ENCODE measurements around the gene MAST4.
A peak's percentile ranks its signal among the peaks of the same experiment; 100 is the strongest.

MAST4 gene

DNA sequence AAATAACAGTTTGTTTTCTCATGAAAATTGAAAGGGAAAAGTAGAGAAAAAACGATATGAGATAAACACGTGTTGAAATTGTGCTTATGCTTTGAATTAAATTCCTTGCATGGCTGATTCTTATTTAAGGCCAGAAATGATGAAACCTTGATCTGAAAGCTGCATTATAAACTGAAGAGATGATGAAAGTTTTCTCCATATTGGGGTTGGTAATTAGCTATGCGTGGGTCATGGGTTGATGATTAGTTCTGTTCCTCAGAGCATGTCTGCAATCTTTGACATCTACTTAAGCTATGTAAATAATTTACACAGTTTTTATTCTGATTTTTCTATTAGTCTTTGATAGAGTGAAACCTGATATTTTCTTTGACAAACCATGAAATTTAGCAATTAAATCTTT is 336.3 kb downstream of the MAST4 start:
- peak overlapping the region; percentile 71 for H3K27ac ChIP-seq
- DNase-seq (ENCODE audit: low read depth, low spot score) = no peak

- DNase-seq (ENCODE audit: low read depth, low spot score) = peak; percentile 14
- peak overlapping the region; percentile 71 for H3K27ac ChIP-seq
Measured at GRCh38 chr5:66933066-66933465, 336.9 kb downstream of the MAST4 start.

- no peak overlapping the region for H3K27ac ChIP-seq
- DNase-seq (ENCODE audit: low read depth, low spot score) = no peak
Measured at GRCh38 chr5:66939094-66939493, 342.9 kb downstream of the MAST4 start.

- no peak overlapping the region for H3K27ac ChIP-seq
- no peak for DNase-seq (ENCODE audit: low read depth, low spot score)
Measured at GRCh38 chr5:66945389-66946349, 349.5 kb downstream of the MAST4 start.

DNA sequence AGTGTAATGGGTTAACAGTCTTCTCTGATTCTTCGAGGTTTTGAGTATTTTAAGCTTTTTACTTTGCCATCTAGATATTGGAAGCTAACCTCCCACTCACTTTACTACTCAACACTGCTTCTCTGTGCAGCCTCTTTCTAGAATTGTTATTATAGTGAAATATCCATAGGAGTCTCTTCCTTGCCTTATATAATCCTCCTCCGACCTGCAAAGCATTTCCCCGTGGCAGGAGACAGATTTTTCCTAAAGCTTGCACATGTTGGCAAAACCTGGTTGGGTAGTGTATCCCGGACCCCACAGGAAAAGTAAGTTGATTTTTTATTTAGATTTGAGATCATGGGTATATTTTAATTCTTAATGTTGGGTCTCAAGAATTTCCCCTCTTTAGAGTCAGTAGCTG is 351.3 kb downstream of the MAST4 start:
- DNase-seq (ENCODE audit: low read depth, low spot score) = no peak
- no peak overlapping the region for H3K27ac ChIP-seq

- peak overlapping the region; percentile 16 for H3K27ac ChIP-seq
- no peak for DNase-seq (ENCODE audit: low read depth, low spot score)
Measured at GRCh38 chr5:66949066-66949465, 352.9 kb downstream of the MAST4 start.

- no peak overlapping the region for H3K27ac ChIP-seq
- DNase-seq (ENCODE audit: low read depth, low spot score) = no peak
Measured at GRCh38 chr5:66952153-66952552, 356.0 kb downstream of the MAST4 start.

- no peak for DNase-seq (ENCODE audit: low read depth, low spot score)
- no peak overlapping the region for H3K27ac ChIP-seq
Measured at GRCh38 chr5:66956439-66956838, 360.2 kb downstream of the MAST4 start.

- no peak for DNase-seq (ENCODE audit: low read depth, low spot score)
- peak overlapping the region; percentile 89 for H3K27ac ChIP-seq
Measured at GRCh38 chr5:66958201-66958979, 362.2 kb downstream of the MAST4 start.

DNA sequence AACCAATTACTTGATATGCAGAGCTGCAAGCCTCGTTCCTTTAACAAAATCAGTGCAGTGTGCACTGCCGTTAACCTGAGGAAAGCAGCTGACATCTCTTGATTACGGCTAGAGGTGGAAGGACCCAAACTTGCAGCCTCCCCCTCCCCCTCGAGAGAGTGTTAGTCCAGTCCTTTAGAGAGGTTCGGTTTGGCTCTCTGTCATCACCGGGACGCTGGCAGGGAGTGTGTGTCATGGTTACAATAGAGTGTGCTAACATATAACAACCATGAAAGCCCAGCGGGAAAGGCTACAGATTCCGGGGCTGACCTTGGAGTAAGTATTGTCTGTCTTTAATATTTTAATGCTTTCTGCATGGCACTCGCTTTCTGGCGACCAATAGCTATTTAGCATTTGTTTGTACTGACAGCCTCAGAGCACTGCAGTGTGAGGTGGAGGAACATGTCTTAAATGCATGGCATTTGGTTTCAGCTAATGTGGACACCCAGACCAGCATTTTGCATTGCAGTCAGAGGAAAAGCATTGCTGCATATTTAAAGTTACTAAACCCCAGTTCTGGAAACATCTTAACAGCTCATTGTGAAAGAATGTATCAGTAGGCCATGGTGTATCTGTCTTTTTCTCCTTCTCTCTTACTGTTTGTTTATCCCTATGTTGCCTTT is 362.9 kb downstream of the MAST4 start:
- DNase-seq (ENCODE audit: low read depth, low spot score) = no peak
- H3K27ac ChIP-seq = peak overlapping the region; percentile 89

GRCh38 chr5:66959653-66960052 is 363.5 kb downstream of the MAST4 start:
- no peak for DNase-seq (ENCODE audit: low read depth, low spot score)

GRCh38 chr5:66960369-66961137 is 364.4 kb downstream of the MAST4 start:
- peak overlapping the region; percentile 89 for H3K27ac ChIP-seq
- DNase-seq (ENCODE audit: low read depth, low spot score) = no peak

More at GRCh38 chr5:66959653-66960052, 363.5 kb downstream of the MAST4 start:
- H3K27ac ChIP-seq = peak overlapping the region; percentile 89

- DNase-seq (ENCODE audit: low read depth, low spot score) = no peak
- H3K27ac ChIP-seq = peak overlapping the region; percentile 48
Measured at GRCh38 chr5:66963559-66963971, 367.4 kb downstream of the MAST4 start.

DNA sequence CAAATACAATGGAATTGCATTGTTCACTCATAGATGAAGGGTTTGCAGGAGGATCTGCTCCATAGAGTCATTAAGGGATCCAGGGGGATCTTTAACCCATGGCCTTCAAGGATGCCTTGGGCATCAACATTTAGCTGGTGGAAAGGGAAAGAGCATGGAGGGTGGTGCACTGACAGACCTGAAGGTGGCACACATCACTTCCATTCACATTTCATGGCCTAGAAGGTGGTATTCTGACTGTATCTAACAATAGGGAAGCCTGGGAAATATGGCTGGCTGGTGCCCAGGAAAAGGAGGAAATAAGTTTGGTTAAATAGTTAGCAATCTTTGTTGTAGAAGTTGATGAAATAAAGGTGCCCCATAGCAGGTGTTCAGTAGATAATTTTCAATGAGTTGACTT is 370.2 kb downstream of the MAST4 start:
- DNase-seq (ENCODE audit: low read depth, low spot score) = no peak
- no peak overlapping the region for H3K27ac ChIP-seq

DNA sequence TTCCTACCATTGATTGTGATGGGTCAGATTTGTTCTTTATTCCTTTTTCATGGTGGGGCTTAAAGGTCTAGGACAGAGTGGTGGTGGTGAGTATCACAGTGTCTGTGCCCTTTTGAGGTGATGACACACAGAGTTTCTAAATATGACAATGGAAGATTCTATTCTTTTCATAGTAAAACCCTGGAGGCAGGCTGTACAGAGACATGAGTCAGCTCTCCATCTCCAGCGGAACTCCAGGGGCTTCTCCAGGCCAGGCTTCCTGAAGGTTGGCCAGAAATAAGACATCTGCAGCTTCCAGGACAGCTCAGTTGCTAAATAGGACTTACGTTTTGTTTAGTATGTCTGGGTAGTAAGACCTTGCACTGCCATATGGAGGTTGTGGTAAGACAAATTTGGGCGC is 370.9 kb downstream of the MAST4 start:
- no peak for DNase-seq (ENCODE audit: low read depth, low spot score)
- no peak overlapping the region for H3K27ac ChIP-seq

GRCh38 chr5:66967826-66968262 is 371.7 kb downstream of the MAST4 start:
- H3K27ac ChIP-seq = no peak overlapping the region
- no peak for DNase-seq (ENCODE audit: low read depth, low spot score)

DNA sequence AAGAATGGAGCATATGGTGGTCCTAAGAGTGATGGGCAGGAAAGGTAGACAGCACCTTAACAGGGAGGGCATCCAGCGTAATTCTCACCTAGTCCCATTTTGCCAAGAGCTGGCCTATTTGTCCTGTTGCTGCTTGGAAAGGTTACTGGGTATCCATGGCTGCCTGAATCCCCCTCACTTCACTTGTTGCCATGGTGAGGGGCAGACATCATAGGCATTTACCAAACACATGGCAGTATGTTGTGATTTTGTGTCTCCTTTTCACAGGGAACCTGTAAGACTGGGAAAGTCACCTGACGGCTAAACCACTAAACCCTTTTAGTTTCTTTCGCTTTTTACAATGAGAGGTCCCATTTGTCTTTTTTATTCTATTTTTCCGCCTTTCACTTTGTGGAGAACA is 373.3 kb downstream of the MAST4 start:
- no peak for DNase-seq (ENCODE audit: low read depth, low spot score)
- no peak overlapping the region for H3K27ac ChIP-seq

DNA sequence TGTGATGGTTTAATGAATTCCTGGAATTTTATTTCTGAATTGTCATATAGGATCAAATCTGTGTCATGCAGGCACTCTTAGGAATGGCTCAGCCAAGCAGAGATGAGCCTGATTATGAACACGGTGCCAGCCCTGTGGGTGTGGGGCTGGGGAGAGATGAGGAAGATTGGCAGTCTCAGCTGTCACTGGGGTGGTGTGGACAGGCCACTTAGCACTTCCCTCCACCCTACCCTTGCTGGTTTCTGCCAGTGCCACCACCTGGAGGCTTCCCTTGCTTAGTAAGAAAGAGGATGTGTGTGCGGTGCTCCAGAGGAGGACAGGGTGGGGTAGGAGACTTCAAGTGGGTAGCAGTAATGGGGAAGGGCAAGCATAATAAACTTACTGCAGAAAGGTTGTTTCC is 373.8 kb downstream of the MAST4 start:
- H3K27ac ChIP-seq = no peak overlapping the region
- no peak for DNase-seq (ENCODE audit: low read depth, low spot score)

GRCh38 chr5:66972004-66972403 is 375.8 kb downstream of the MAST4 start:
- DNase-seq (ENCODE audit: low read depth, low spot score) = no peak
- H3K27ac ChIP-seq = no peak overlapping the region

DNA sequence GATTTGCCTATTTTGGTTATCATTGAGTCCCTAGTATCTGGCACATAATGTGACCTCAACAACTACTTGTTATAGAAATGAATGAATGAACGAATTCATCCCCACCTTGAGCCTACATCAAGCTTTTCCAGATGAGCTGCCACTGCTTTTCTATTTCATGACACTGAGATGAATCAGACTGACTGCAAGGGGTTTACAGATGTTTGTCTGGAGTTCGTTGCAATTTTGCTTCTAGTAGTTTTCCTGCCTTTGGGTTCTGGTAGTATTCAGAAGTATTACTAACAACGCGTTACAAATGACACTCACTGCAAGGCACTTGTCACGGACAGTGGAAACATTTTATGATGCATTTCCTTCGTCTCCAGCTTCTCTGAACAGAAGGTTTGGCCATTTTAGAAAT is 378.1 kb downstream of the MAST4 start:
- no peak overlapping the region for H3K27ac ChIP-seq
- no peak for DNase-seq (ENCODE audit: low read depth, low spot score)
